OCI-LY3 (cell line): Measurements from ENCODE around the gene FOXN1.

ENCODE experiments used
- H2AFZ ChIP-seq: fragments of 200-600, 300-600 bp; shearing (Covaris generic); 2 replicates; pipeline ENCODE4 v1.6.0; 2014; ENCODE audit warnings: antibody characterized with exemption, low read depth, low read length
- H3K27ac ChIP-seq: fragments of 200-600, 300-600 bp; sonication (generic); 2 replicates; pipeline ENCODE4 v1.5.1; 2014; ENCODE audit warnings: mild to moderate bottlenecking, low read length, moderate library complexity, mixed read lengths
- H3K27me3 ChIP-seq: fragments of 200-600, 300-600 bp; sonication (generic); 2 replicates; pipeline ENCODE4 v1.6.1; 2014; ENCODE audit warnings: low read depth, low read length, mixed read lengths
- H3K36me3 ChIP-seq: fragments of 200-600, 300-600 bp; sonication (generic); replicated peaks from 2 replicates; pipeline ENCODE3; 2014; ENCODE audit warnings: low read depth, low read length, mixed read lengths
- H3K4me1 ChIP-seq: fragments of 300-600, 200-600 bp; sonication (generic); 2 replicates; pipeline ENCODE4 v1.6.1; 2014; ENCODE audit warnings: low read length, mixed read lengths
- H3K4me2 ChIP-seq: fragments of 200-600, 300-600 bp; sonication (generic); 2 replicates; pipeline ENCODE4 v1.6.1; 2014; ENCODE audit warnings: low read length, mixed read lengths
- H3K4me3 ChIP-seq: fragments of 300-600, 200-600 bp; sonication (generic); 2 replicates; pipeline ENCODE4 v1.5.1; 2014; ENCODE audit warnings: antibody characterized with exemption, mild to moderate bottlenecking, low read length, moderate library complexity
- H3K79me2 ChIP-seq: fragments of 300-600, 200-600 bp; shearing (Covaris generic); 2 replicates; pipeline ENCODE4 v1.6.1; 2014; ENCODE audit warnings: mild to moderate bottlenecking, low read length, mixed read lengths
- H3K9ac ChIP-seq: fragments of 300-600, 200-600 bp; shearing (Covaris generic); 2 replicates; pipeline ENCODE4 v1.6.0; 2014; ENCODE audit warnings: mild to moderate bottlenecking, low read length, moderate library complexity
- H3K9me3 ChIP-seq: fragments of 200-600, 300-600 bp; shearing (Covaris generic); 2 replicates; pipeline ENCODE4 v1.6.1; 2014; ENCODE audit warnings: low read length, mixed read lengths; ENCODE audit not compliant: insufficient read depth
- H4K20me1 ChIP-seq: fragments of 200-600, 300-600 bp; sonication (generic); 2 replicates; pipeline ENCODE4 v1.6.1; 2016; ENCODE audit warnings: low read length, mixed read lengths; ENCODE audit not compliant: insufficient read depth
- EZH2phosphoT487 ChIP-seq: fragments of 200-600 bp; shearing (Covaris generic); IDR thresholded peaks from 2 replicates; pipeline ENCODE4 v1.6.1; 2018; ENCODE audit warnings: antibody characterized with exemption, mixed run types, low read depth
- TF ChIP-seq, protein P1 (sequence below): fragments of 200-600, 300-600 bp; sonication (generic); IDR thresholded peaks from 2 replicates; pipeline ENCODE4 v1.5.1; 2014; ENCODE audit warnings: antibody characterized with exemption, low read length, low read depth

The FOXN1 gene

DNA sequence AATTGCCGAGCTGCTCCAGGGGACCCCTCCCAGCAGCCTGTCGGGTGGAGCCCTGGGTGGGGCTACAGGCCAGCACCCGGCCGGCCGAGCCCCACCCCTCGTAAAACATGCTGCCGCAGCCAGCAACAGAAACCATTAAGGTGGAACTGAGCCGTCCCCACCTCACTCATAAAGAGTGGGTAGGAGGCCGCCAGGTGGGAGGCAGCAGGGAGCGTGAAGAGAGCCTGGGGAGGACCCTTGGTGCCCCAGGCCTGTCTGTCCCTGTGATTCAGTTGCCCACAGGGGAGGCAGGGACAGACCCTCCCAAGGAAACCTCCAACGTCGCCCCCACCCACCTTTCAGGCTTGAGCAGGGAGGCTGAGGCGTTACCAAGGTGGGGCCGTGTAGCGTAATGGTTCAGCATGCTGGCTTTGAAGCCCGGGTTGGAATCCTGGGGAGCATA lies 8.4 kb downstream of the FOXN1 start:
- H3K9ac ChIP-seq, result no peak overlapping the region
- no peak for TF ChIP-seq EZH2phosphoT487
- TF ChIP-seq, protein P1, sequence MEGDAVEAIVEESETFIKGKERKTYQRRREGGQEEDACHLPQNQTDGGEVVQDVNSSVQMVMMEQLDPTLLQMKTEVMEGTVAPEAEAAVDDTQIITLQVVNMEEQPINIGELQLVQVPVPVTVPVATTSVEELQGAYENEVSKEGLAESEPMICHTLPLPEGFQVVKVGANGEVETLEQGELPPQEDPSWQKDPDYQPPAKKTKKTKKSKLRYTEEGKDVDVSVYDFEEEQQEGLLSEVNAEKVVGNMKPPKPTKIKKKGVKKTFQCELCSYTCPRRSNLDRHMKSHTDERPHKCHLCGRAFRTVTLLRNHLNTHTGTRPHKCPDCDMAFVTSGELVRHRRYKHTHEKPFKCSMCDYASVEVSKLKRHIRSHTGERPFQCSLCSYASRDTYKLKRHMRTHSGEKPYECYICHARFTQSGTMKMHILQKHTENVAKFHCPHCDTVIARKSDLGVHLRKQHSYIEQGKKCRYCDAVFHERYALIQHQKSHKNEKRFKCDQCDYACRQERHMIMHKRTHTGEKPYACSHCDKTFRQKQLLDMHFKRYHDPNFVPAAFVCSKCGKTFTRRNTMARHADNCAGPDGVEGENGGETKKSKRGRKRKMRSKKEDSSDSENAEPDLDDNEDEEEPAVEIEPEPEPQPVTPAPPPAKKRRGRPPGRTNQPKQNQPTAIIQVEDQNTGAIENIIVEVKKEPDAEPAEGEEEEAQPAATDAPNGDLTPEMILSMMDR, result no peak
- H3K27me3 ChIP-seq, result peaks cover 17% of the 10 kb centered on the region

DNA sequence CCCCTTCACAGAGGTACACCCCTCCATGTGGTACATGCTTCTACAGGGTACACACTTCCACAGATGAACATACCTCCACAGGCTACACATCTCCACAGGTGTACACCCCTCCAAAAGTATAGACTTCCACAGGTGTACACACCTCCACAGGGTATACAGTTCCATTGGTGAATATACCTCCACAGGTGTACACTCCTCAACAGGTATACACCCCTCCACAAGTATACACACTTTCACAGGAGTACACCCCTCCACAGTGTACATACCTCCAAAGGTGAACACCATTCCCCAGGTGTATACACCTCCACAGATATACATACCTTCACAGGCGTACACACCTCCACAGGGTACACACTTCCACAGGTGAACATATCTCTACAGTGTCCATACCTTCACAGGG lies 9.4 kb downstream of the FOXN1 start:
- Histone ChIP-seq H3K79me2 (no peaks in the 10 kb centered on the region), H3K9me3 (peaks cover 5% of the 10 kb centered on the region), H2AFZ (no peak overlapping the region), H3K27me3 (peaks cover 17% of the 10 kb centered on the region), H3K4me3 (no peak overlapping the region), H3K4me1 (peaks cover 36% of the 10 kb centered on the region), H3K36me3 (no peaks in the 10 kb centered on the region), H3K9ac (no peak overlapping the region), H3K4me2 (no peak overlapping the region), H4K20me1 (no peaks in the 10 kb centered on the region), H3K27ac (no peak overlapping the region)
- TF ChIP-seq, protein P1, result no peak
- no peak for TF ChIP-seq EZH2phosphoT487

More for the DNA sequence above, 8.4 kb downstream of the FOXN1 start:
- H3K4me1 ChIP-seq, result peaks cover 36% of the 10 kb centered on the region
- H3K9me3 ChIP-seq, result peaks cover 5% of the 10 kb centered on the region
- H2AFZ ChIP-seq, result no peak overlapping the region
- no peaks in the 10 kb centered on the region for H3K79me2 ChIP-seq
- H3K4me3 ChIP-seq, result no peak overlapping the region
- H3K27ac ChIP-seq, result no peak overlapping the region
- no peaks in the 10 kb centered on the region for H4K20me1 ChIP-seq
- H3K36me3 ChIP-seq, result no peaks in the 10 kb centered on the region
- H3K4me2 ChIP-seq, result peak overlapping the region; percentile 25

DNA sequence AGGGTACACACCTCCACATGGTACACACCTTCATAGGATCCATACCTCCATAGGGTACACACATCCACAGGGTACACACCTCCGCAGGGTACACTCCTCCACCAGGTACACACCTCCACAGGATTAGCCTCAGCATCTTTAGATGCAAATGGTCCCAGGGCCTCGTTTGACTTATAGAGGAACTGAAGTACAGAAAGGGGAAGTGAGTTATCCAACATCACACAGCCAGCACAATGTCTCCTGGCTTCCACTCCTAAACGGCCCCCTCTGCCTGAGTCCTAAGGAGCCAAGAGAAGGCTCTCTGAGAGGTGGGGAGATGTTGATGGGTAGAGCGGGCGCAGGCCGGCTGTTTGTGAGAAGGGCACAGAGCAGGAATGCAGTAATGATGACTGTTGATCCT lies 12.0 kb downstream of the FOXN1 start:
- Histone ChIP-seq H4K20me1 (no peaks in the 10 kb centered on the region), H3K4me2 (peak overlapping the region; percentile 93), H3K79me2 (no peaks in the 10 kb centered on the region)

DNA sequence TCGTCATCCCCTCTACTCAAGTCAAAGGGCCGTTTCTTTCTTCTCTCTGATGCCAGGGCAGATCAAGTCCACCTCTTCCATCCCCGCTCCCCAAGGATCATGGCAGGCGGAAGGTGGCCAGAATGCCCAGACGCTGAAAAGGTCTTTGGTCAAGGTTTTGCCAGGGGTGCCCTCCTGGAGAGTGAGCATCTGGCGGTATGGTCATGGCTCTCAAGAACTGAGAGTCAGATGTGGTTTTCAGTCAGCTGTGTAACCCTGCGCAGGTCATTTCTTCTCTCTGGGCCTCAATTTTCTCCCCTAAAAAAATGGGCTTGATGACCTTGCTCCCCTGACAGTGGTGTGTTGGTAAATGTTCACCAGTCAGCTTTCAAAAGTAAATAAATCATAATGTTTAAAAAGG lies 12.4 kb downstream of the FOXN1 start:
- Histone ChIP-seq H3K4me1 (peaks cover 31% of the 10 kb centered on the region), H3K27me3 (peaks cover 17% of the 10 kb centered on the region), H3K4me2 (peak overlapping the region; percentile 93), H4K20me1 (no peaks in the 10 kb centered on the region), H3K79me2 (no peaks in the 10 kb centered on the region), H3K4me3 (peak overlapping the region; percentile 60), H2AFZ (peak overlapping the region; percentile 70), H3K9me3 (peaks cover 5% of the 10 kb centered on the region), H3K36me3 (no peaks in the 10 kb centered on the region), H3K9ac (peak overlapping the region; percentile 57; the same call in 1 of the 2 replicates), H3K27ac (peak overlapping the region; percentile 69)
- TF ChIP-seq, protein P1, result no peak
- no peak for TF ChIP-seq EZH2phosphoT487

More for the DNA sequence above, 12.0 kb downstream of the FOXN1 start:
- Histone ChIP-seq H3K4me3 (peak overlapping the region; percentile 60), H3K27ac (peak overlapping the region; percentile 69), H3K9me3 (peaks cover 5% of the 10 kb centered on the region), H3K27me3 (peaks cover 17% of the 10 kb centered on the region), H3K4me1 (peaks cover 31% of the 10 kb centered on the region), H3K36me3 (no peaks in the 10 kb centered on the region), H3K9ac (peak overlapping the region; percentile 57; the same call in 1 of the 2 replicates), H2AFZ (peak overlapping the region; percentile 70)
- TF ChIP-seq EZH2phosphoT487, result no peak
- TF ChIP-seq, protein P1, result no peak
